ENCODE measurements around the gene ASCL5. TPM values are rescaled to one million over a fixed set of nuclear protein-coding genes. Genes with fewer than 3 reads are reported as not detected.

ASCL5 gene, protein sequence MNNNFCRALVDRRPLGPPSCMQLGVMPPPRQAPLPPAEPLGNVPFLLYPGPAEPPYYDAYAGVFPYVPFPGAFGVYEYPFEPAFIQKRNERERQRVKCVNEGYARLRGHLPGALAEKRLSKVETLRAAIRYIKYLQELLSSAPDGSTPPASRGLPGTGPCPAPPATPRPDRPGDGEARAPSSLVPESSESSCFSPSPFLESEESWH
- total RNA-seq (under 1 TPM in 2 of 4 donors, not detected in 2; 0.26 to 0.30 TPM), polyA plus RNA-seq (not detected)
- long read RNA-seq, donor 1 = 0 reads
- long read RNA-seq, donor 2, partial matches to known transcripts = 0 of 1 reads
- long read RNA-seq, donor 2, other reads (novel, unspliced or antisense) = 1 of 1 reads

DNA sequence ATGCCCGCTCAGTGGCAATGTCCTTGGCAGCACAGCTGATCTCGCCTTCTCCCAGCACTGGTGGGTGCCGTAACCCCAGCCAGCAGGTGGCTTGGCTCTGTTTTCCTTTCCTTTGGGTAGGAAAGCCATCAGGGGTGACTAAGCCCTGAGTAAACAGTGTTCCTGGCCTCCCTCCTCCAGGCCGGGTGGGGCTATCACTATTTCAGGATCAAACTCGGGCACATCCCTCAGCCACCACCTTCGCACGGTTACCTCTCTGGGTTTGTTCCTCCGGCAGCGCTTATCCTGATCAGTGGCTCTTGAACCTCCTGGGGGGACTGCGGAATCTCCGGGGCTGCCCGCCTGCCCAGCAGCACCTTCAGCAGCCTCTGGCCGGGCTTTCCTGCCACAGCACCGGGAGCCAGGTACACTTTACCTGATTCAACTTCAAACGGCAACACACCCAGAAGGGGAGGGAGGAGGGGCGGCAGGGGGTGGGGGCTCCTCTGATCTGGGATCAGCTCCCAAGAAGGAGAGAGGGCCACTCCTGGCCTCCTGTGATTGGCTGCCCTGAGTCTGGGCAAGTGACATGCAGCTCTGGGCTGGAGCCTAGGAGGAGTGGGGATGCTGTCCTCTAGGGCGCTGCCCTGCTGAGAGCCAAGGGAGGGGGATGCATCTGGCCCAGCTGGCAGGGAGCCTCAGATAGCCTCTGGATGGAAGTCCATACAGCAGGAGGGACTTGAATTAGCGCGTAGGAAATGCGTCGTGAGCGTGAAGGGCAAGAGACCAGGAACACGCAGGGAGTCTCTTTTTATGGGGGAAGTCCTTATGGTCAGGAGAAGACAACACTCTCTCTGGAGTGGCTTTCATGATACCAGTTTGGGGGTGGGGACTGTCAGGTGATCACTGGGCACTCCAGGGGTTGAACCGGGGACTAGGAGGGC, at the start of gene ASCL5:
Gene ASCL5, minus strand, starts transcription at position 353 of the 923 bp plus-strand sequence. CDS start 11,812 bp downstream, outside the sequence.
- Histone ChIP-seq H3K4me1 (no peaks in the 10 kb centered on the region), H3K36me3 (ENCODE audit: insufficient read depth in 1 of 2, low read depth in 1 of 2) (no peaks in the 10 kb centered on the region), H3K27ac (no peak within 1 kb of the TSS), H3K9me3 (no peaks in the 10 kb centered on the region), H3K27me3 (ENCODE audit: insufficient read depth in 3 of 3, low read length in 2 of 3) (no peaks in the 10 kb centered on the region), H3K4me3 (no peak within 1 kb of the TSS)
- TF ChIP-seq, protein P1, sequence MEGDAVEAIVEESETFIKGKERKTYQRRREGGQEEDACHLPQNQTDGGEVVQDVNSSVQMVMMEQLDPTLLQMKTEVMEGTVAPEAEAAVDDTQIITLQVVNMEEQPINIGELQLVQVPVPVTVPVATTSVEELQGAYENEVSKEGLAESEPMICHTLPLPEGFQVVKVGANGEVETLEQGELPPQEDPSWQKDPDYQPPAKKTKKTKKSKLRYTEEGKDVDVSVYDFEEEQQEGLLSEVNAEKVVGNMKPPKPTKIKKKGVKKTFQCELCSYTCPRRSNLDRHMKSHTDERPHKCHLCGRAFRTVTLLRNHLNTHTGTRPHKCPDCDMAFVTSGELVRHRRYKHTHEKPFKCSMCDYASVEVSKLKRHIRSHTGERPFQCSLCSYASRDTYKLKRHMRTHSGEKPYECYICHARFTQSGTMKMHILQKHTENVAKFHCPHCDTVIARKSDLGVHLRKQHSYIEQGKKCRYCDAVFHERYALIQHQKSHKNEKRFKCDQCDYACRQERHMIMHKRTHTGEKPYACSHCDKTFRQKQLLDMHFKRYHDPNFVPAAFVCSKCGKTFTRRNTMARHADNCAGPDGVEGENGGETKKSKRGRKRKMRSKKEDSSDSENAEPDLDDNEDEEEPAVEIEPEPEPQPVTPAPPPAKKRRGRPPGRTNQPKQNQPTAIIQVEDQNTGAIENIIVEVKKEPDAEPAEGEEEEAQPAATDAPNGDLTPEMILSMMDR (IDR thresholded peaks at IDR 0.05) = no peak
- 79 to 89% (median 86%) methylated on average over 21 to 24 of the region's 24 CpGs for WGBS, 3 donors
- peak; percentile 31 to 88 (median 73) for ATAC-seq
- peak in 1 of 2 donors; percentile 35 for DNase-seq
- intact Hi-C loops (cut with DNase I) = no loop called here

DNA sequence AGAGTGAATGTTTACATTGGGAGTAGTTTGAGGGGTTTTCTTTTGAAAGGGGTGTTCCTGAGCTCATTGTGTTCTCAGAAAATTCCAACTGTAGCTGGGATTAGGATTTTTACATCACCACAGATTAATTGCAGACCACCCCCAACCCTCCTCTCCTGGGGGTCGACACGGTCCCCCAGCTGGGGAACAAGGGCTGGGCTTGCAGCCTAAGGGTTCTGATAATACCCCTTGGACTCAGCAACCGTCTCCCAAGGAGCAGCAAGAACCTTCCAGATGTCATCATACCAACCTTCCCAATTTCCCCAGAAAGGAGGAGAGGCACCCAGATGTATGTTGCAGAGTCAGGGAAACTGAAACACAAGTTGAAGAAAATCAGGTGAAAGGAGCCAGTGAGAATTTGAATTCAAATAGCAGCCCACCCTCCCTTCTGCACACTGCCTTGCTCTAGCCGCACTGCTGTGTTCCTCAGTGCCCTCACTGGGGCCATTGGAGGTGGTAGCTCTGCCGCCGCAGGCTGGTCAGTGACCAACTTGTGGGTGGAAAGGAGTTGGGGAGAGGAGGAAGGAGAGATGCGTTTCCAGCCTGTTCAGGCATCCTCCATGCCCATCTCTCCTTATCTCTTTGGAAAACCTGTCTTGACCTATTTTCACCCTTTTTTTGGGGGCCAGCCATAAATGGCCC, 49.0 kb upstream of the ASCL5 start:
- H3K4me1 ChIP-seq = peaks cover 30% of the 10 kb centered on the region
- no peak overlapping the region for H3K4me3 ChIP-seq
- no peaks in the 10 kb centered on the region for H3K27me3 ChIP-seq (ENCODE audit: insufficient read depth in 3 of 3, low read length in 2 of 3)
- ATAC-seq (no peak), DNase-seq (no peak)
- 82 to 90% (median 86%) methylated on average over 7 of the region's 7 CpGs for WGBS, 3 donors
- no peaks in the 10 kb centered on the region for H3K9me3 ChIP-seq
- no peaks in the 10 kb centered on the region for H3K36me3 ChIP-seq (ENCODE audit: insufficient read depth in 1 of 2, low read depth in 1 of 2)
- intact Hi-C loops (cut with DNase I) = no loop called here
- H3K27ac ChIP-seq = peak overlapping the region; percentile 90
- TF ChIP-seq, protein P1 (IDR thresholded peaks at IDR 0.05) = no peak

DNA sequence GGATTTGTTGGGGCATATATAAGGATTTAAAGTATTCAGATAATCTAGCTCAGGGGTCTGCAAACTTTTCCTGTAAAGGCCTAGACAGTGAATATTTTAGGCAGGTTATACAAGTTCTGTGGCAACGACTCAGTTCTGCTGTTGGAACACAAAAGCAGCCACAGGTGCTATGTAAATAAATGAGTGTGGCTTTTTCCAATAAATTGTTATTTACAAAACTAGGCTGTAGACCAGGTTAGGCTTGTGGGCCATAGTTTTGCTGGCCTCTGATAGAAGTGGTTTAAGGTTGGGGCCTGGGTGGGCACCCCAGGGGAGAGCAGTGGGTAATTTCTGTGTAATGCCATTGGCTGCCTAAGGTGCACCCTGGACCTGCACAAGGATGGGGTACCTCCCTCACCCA, 46.8 kb upstream of the ASCL5 start:
- Histone ChIP-seq H3K27me3 (ENCODE audit: insufficient read depth in 3 of 3, low read length in 2 of 3) (no peaks in the 10 kb centered on the region), H3K27ac (peak overlapping the region; percentile 98), H3K9me3 (no peaks in the 10 kb centered on the region), H3K4me3 (no peak overlapping the region), H3K4me1 (peaks cover 35% of the 10 kb centered on the region), H3K36me3 (ENCODE audit: insufficient read depth in 1 of 2, low read depth in 1 of 2) (no peaks in the 10 kb centered on the region)
- no peak for DNase-seq
- ATAC-seq = no peak
- TF ChIP-seq, protein P1 (IDR thresholded peaks at IDR 0.05) = no peak
- WGBS, 3 donors = 83 to 100% (median 94%) methylated on average over 1 of the region's 1 CpG
- intact Hi-C loops (cut with DNase I) = no loop called here

DNA sequence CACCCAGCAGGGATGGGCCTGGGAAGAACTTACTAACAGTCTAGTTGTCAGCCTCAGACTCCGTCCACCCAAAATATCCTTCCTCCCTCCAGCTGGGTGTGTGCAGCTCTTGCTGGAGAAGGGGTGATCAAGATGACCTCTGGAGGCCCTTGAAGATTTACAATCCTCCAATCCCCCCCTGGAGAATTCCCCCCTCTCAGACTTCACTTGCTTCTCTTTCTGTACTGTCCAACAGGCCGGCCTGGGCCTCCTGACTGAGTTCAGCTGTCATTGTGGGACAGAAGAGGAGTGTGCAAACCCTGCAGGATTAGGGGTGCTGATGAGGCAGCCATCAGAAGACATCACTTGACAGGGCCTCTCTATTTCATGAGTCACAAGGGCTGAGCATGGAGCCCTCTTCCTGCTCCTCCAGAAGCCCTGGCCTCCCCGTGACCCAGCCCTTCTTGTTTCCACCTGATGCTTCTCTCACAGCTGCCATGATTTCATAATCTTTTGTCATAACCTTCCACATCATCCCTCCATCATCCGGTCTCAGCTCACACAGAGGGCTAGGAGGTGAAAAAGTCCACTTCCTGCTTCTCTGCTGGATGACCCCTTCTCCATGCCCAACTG, 46.1 kb upstream of the ASCL5 start:
- no peaks in the 10 kb centered on the region for H3K27me3 ChIP-seq (ENCODE audit: insufficient read depth in 3 of 3, low read length in 2 of 3)
- H3K4me1 ChIP-seq = peaks cover 35% of the 10 kb centered on the region
- H3K4me3 ChIP-seq = no peak overlapping the region
- 69 to 74% (median 74%) methylated on average over 4 of the region's 4 CpGs for WGBS, 3 donors
- intact Hi-C loops (cut with DNase I) = no loop called here
- no peaks in the 10 kb centered on the region for H3K9me3 ChIP-seq
- DNase-seq (peak; percentile 52 to 76), ATAC-seq (peak in 3 of 4 donors; percentile 46 to 57 (median 49))
- peak overlapping the region; percentile 98 for H3K27ac ChIP-seq
- TF ChIP-seq, protein P1 (IDR thresholded peaks at IDR 0.05) = no peak
- H3K36me3 ChIP-seq (ENCODE audit: insufficient read depth in 1 of 2, low read depth in 1 of 2) = no peaks in the 10 kb centered on the region
